HCT116 (cell line): ENCODE data around the gene MYLK4. TPM values are rescaled to one million over a fixed set of nuclear protein-coding genes. Genes with fewer than 3 reads are reported as not detected.

Source experiments
- ATAC-seq: fragments of 200-7000 bp; cut with Tn5 transposase; 2 replicates; pipeline ENCODE4 v1.9.1; 2020; ENCODE audit warnings: mild to moderate bottlenecking, moderate library complexity
- BruUV-seq: library from RNA; stranded (reverse); fragments of 400-500 nt; replicated peaks from 2 replicates; lab custom pipeline; 2021; lab: Mats Ljungman, UMichigan
- CTCF ChIA-PET: fragments of 300-600 bp; sonication (Branson Sonifier 250); formaldehyde crosslinking; loops from one replicate; lab custom pipeline; 2021; ENCODE audit warnings: antibody characterized with exemption; lab: Charles Lee
- POLR2A ChIA-PET: fragments of 300-600, 350-600 bp; sonication (Branson Sonifier 250); formaldehyde crosslinking; loops from one replicate; lab custom pipeline; 2021; ENCODE audit warnings: antibody characterized with exemption; lab: Charles Lee
- RAD21 ChIA-PET, 2 experiments: fragments of 300-600 bp; sonication (Branson Sonifier 250); formaldehyde crosslinking; loops; one replicate each; lab custom pipeline; 2023; ENCODE audit warnings: low total read pairs in 2 of 2; ENCODE audit not compliant: uncharacterized antibody in 2 of 2, unreplicated experiment in 2 of 2, low non-redundant PET in 1 of 2; lab: Charles Lee
- DNase-seq: peaks from one replicate; pipeline ENCODE4 v3.0.0-alpha.2; 2010; ENCODE audit warnings: low read depth, low spot score
- H2AFZ ChIP-seq: fragments of 200-600 bp; shearing (Covaris generic), sonication (generic); 2 replicates; pipeline ENCODE4 v1.6.1; 2017; ENCODE audit warnings: low read depth, mixed run types, mixed read lengths, antibody characterized with exemption, low read length; ENCODE audit not compliant: poor library complexity, severe bottlenecking
- H3K27ac ChIP-seq: 2 replicates; pipeline ENCODE4 v1.5.1; 2012; ENCODE audit warnings: low read depth, low read length
- H3K27me3 ChIP-seq: fragments of 200-600 bp; sonication (generic); 2 replicates; pipeline ENCODE4 v1.6.1; 2016; ENCODE audit warnings: mixed run types, low read length, mixed read lengths; ENCODE audit not compliant: insufficient read depth
- H3K36me3 ChIP-seq, 2 experiments: fragments of 200-500 bp in 1 of 2; fragments of 200-600 bp in 1 of 2; sonication (Bioruptor generic) in 1 of 2; sonication (generic) in 1 of 2; 2 replicates each; pipeline versions ENCODE4 v1.5.1 to v1.6.1; 2014 to 2016; ENCODE audit warnings: low read length in 2 of 2, inconsistent platforms in 1 of 2, mixed read lengths in 1 of 2, mixed run types in 1 of 2; ENCODE audit not compliant: insufficient read depth in 2 of 2, control insufficient read depth in 1 of 2
- H3K4me1 ChIP-seq, 2 experiments: fragments of 200-600 bp in 1 of 2; sonication (generic) in 1 of 2; 2 replicates each; pipeline versions ENCODE4 v1.5.1 to v1.6.1; 2012 to 2017; ENCODE audit warnings: low read length in 2 of 2, inconsistent platforms in 1 of 2, mild to moderate bottlenecking in 1 of 2, mixed read lengths in 1 of 2, mixed run types in 1 of 2, moderate library complexity in 1 of 2; ENCODE audit not compliant: insufficient read depth in 2 of 2, control insufficient read depth in 1 of 2
- H3K4me2 ChIP-seq: fragments of 200-600 bp; sonication (generic); 2 replicates; pipeline ENCODE4 v1.6.1; 2017; ENCODE audit warnings: mixed run types, low read length, mixed read lengths
- H3K4me3 ChIP-seq, 2 experiments: fragments of 200-600 bp in 1 of 2; sonication (generic) in 1 of 2; replicated peaks in 1 of 2; 2 replicates each; pipeline ENCODE4 v1.5.1; 2011 to 2016; ENCODE audit warnings: low read length in 2 of 2, control low read depth in 1 of 2, low read depth in 1 of 2, mild to moderate bottlenecking in 1 of 2, mixed read lengths in 1 of 2, mixed run types in 1 of 2
- H3K79me2 ChIP-seq: fragments of 200-600 bp; sonication (generic); 2 replicates; pipeline ENCODE4 v1.6.1; 2017; ENCODE audit warnings: mild to moderate bottlenecking, mixed run types, low read length, moderate library complexity, mixed read lengths; ENCODE audit not compliant: insufficient read depth
- H3K9ac ChIP-seq: fragments of 200-600 bp; sonication (generic); 2 replicates; pipeline ENCODE4 v1.6.1; 2016; ENCODE audit warnings: low read length, mixed read lengths
- H3K9me2 ChIP-seq: fragments of 200-600 bp; sonication (generic), shearing (Covaris generic); 2 replicates; pipeline ENCODE4 v1.6.1; 2017; ENCODE audit warnings: mixed run types, mild to moderate bottlenecking, moderate library complexity; ENCODE audit not compliant: insufficient read depth
- H3K9me3 ChIP-seq, 2 experiments: fragments of 200-500 bp in 1 of 2; fragments of 200-600 bp in 1 of 2; sonication (Bioruptor generic) in 1 of 2; sonication (generic) in 1 of 2; 2 replicates each; pipeline ENCODE4 v1.6.1; 2014 to 2017; ENCODE audit warnings: low read length in 2 of 2, mixed read lengths in 2 of 2, inconsistent platforms in 1 of 2, low read depth in 1 of 2, mild to moderate bottlenecking in 1 of 2, mixed run types in 1 of 2, moderate library complexity in 1 of 2; ENCODE audit not compliant: control insufficient read depth in 1 of 2, insufficient read depth in 1 of 2
- H4K20me1 ChIP-seq: fragments of 200-600 bp; sonication (generic), shearing (Covaris generic); 2 replicates; pipeline ENCODE4 v1.6.1; 2017; ENCODE audit warnings: mixed run types, mild to moderate bottlenecking, moderate library complexity; ENCODE audit not compliant: insufficient read depth
- ATF3 ChIP-seq: IDR thresholded peaks from 2 replicates; pipeline ENCODE4 v1.6.1; 2012
- CBX3 ChIP-seq: IDR thresholded peaks from 2 replicates; pipeline ENCODE4 v1.6.1; 2012; ENCODE audit warnings: low read depth
- CTCF ChIP-seq, 3 experiments: fragments of 200-600 bp in 1 of 3; sonication (generic) in 1 of 3; IDR thresholded peaks in 2 of 3; conservative IDR thresholded peaks in 1 of 3; 2 replicates each; pipeline ENCODE4 v1.5.1; 2012 to 2017; ENCODE audit warnings: low read depth in 2 of 3, low read length in 2 of 3, antibody characterized with exemption in 1 of 3, borderline replicate concordance in 1 of 3, control low read depth in 1 of 3, mild to moderate bottlenecking in 1 of 3, mixed read lengths in 1 of 3, mixed run types in 1 of 3, moderate library complexity in 1 of 3; ENCODE audit not compliant: insufficient read depth in 1 of 3
- ELF1 ChIP-seq: IDR thresholded peaks from 2 replicates; pipeline ENCODE4 v1.6.1; 2012; ENCODE audit warnings: low read depth, borderline replicate concordance
- EZH2 ChIP-seq: fragments of 200-600 bp; sonication (generic); IDR thresholded peaks from 2 replicates; pipeline ENCODE4 v1.6.1; 2017; ENCODE audit warnings: antibody characterized with exemption, mixed run types
- FOSL1 ChIP-seq: IDR thresholded peaks from 2 replicates; pipeline ENCODE4 v1.6.1; 2012; ENCODE audit warnings: low read depth
- JUND ChIP-seq: IDR thresholded peaks from 2 replicates; pipeline ENCODE4 v1.6.1; 2012
- MAX ChIP-seq: IDR thresholded peaks from 2 replicates; pipeline ENCODE4 v1.6.1; 2012
- POLR2A ChIP-seq: IDR thresholded peaks from 2 replicates; pipeline ENCODE4 v1.7.0; 2011; ENCODE audit warnings: borderline replicate concordance; ENCODE audit not compliant: insufficient read depth, insufficient read length; ENCODE audit errors: extremely low read depth
- POLR2AphosphoS5 ChIP-seq: IDR thresholded peaks from 2 replicates; pipeline ENCODE4 v1.6.1; 2011; ENCODE audit warnings: mild to moderate bottlenecking, low read depth, low read length, moderate library complexity
- RAD21 ChIP-seq: IDR thresholded peaks from 2 replicates; pipeline ENCODE4 v1.6.1; 2012; ENCODE audit warnings: low read depth, mild to moderate bottlenecking
- REST ChIP-seq: IDR thresholded peaks from 2 replicates; pipeline ENCODE4 v1.6.1; 2012; ENCODE audit warnings: low read depth
- SIN3A ChIP-seq: IDR thresholded peaks from 2 replicates; pipeline ENCODE4 v1.6.1; 2012; ENCODE audit warnings: low read depth
- SP1 ChIP-seq: IDR thresholded peaks from 2 replicates; pipeline ENCODE4 v1.6.1; 2012; ENCODE audit warnings: low read depth
- SRF ChIP-seq: IDR thresholded peaks from 2 replicates; pipeline ENCODE4 v1.6.1; 2012; ENCODE audit warnings: low read depth
- TCF7L2 ChIP-seq: IDR thresholded peaks from 2 replicates; pipeline ENCODE4 v1.7.0; 2011; ENCODE audit warnings: borderline replicate concordance, inconsistent platforms; ENCODE audit not compliant: insufficient read depth, insufficient read length; ENCODE audit errors: extremely low read depth
- intact Hi-C: fragments of 100-400 bp; cut with micrococcal nuclease; formaldehyde crosslinking; loops from 2 replicates; pipeline ENCODE4 v1.10.0; 2022
- total RNA-seq: library from RNA; stranded (reverse); gene quantifications from one replicate; pipeline ENCODE4 v1.2.1, GENCODE V29; 2021; ENCODE audit not compliant: unreplicated experiment

MYLK4 gene
- total RNA-seq, 1 experiment from 2014 or later: 0.27 TPM

GRCh38 chr6:2666906-2667575 lies 83.7 kb downstream of the MYLK4 start:
- no peak for ATAC-seq
- ChIA-PET RAD21 (no interaction called here), POLR2A (interaction anchor here (0.7 kb wide), 1 partner anchor 12 kb away, joined by 4 read pairs; no protein-coding TSS in a partner anchor), CTCF (no interaction called here)
- Histone ChIP-seq H3K27me3 (no peaks in the 10 kb centered on the region), H3K4me1 (no peaks in the 10 kb centered on the region), H3K9ac (no peak overlapping the region), H4K20me1 (no peaks in the 10 kb centered on the region), H3K9me2 (no peaks in the 10 kb centered on the region), H3K79me2 (no peaks in the 10 kb centered on the region), H3K36me3 (no peaks in the 10 kb centered on the region), H3K4me2 (no peak overlapping the region), H2AFZ (no peak overlapping the region), H3K27ac (no peak overlapping the region), H3K4me3 (no peak overlapping the region), H3K9me3 (no peaks in the 10 kb centered on the region)
- DNase-seq: no peak
- TF ChIP-seq CBX3: no peak
- TF ChIP-seq JUND: no peak
- TF ChIP-seq ELF1: no peak
- no peak for TF ChIP-seq SRF
- TF ChIP-seq FOSL1: no peak
- no peak for TF ChIP-seq POLR2AphosphoS5
- TF ChIP-seq REST: no peak
- TF ChIP-seq EZH2: no peak
- TF ChIP-seq POLR2A: no peak
- TF ChIP-seq SIN3A: no peak
- no peak for TF ChIP-seq SP1
- TF ChIP-seq ATF3: no peak
- TF ChIP-seq CTCF (IDR thresholded peaks at IDR 0.05 in 2 of 3, conservative IDR thresholded peaks at IDR 0.05 in 1 of 3; ENCODE audit: borderline replicate concordance in 1 of 3, insufficient read depth in 1 of 3, low read depth in 2 of 3, low read length in 2 of 3): no peak
- no peak for TF ChIP-seq MAX
- TF ChIP-seq TCF7L2: no peak
- TF ChIP-seq RAD21: no peak
- BruUV-seq: no TSS peak
- intact Hi-C loops: no loop called here
